Right lung (tissue), 5 donors: ENCODE data around the gene B4GALT5. TPM values are rescaled to one million over a fixed set of nuclear protein-coding genes. Genes with fewer than 3 reads are reported as not detected.

ENCODE experiments used
- DNase-seq, 2 donors: peaks; one replicate each; pipeline ENCODE4 v3.0.0-alpha.2; 2013
- polyA plus RNA-seq, 5 donors: library from polyadenylated mRNA; unstranded; fragments of 120-200 nt; gene quantifications; one replicate each; pipeline versions ENCODE4 v1.2.1 to v1.2.3, GENCODE V29; 2013; ENCODE audit warnings: inconsistent platforms in 1 of 5, low replicate concordance in 1 of 5; ENCODE audit not compliant: insufficient read length in 5 of 5, insufficient read depth in 1 of 5

Gene B4GALT5
- polyA plus RNA-seq, 5 donors = 39.7 to 49.2 (median 42.7) TPM

GRCh38 chr20:49660912-49661311, 52.8 kb downstream of the B4GALT5 start:
- no peak for DNase-seq

GRCh38 chr20:49659056-49659455, 54.6 kb downstream of the B4GALT5 start:
- no peak for DNase-seq

- no peak for DNase-seq
Observed at GRCh38 chr20:49658508-49658907, 55.2 kb downstream of the B4GALT5 start.

- DNase-seq = no peak
Observed at GRCh38 chr20:49657118-49657901, 56.4 kb downstream of the B4GALT5 start.

GRCh38 chr20:49656304-49656703, 57.4 kb downstream of the B4GALT5 start:
- no peak for DNase-seq

- DNase-seq = no peak
Observed at GRCh38 chr20:49653925-49654434, 59.7 kb downstream of the B4GALT5 start.

GRCh38 chr20:49649672-49650071, 64.0 kb downstream of the B4GALT5 start:
- no peak for DNase-seq

- no peak for DNase-seq
Observed at GRCh38 chr20:49647550-49647949, 66.1 kb downstream of the B4GALT5 start.

- no peak for DNase-seq
Observed at GRCh38 chr20:49646528-49646927, 67.2 kb downstream of the B4GALT5 start.

- DNase-seq = no peak
Observed at GRCh38 chr20:49646126-49646525, 67.6 kb downstream of the B4GALT5 start.

- no peak for DNase-seq
Observed at GRCh38 chr20:49644980-49645565, 68.6 kb downstream of the B4GALT5 start.

- DNase-seq = peak; percentile 69 to 74
Observed at GRCh38 chr20:49642816-49643215, 70.9 kb downstream of the B4GALT5 start.

- DNase-seq = no peak
Observed at GRCh38 chr20:49641683-49642656, 71.7 kb downstream of the B4GALT5 start.

GRCh38 chr20:49637046-49637637, 76.5 kb downstream of the B4GALT5 start:
- peak in 1 of 2 donors; percentile 57 for DNase-seq

GRCh38 chr20:49636447-49636846, 77.2 kb downstream of the B4GALT5 start:
- no peak for DNase-seq

GRCh38 chr20:49635866-49636265, 77.8 kb downstream of the B4GALT5 start:
- no peak for DNase-seq

GRCh38 chr20:49635166-49635565, 78.5 kb downstream of the B4GALT5 start:
- DNase-seq = no peak

- no peak for DNase-seq
Observed at GRCh38 chr20:49634116-49634515, 79.6 kb downstream of the B4GALT5 start.

GRCh38 chr20:49633643-49634042, 80.0 kb downstream of the B4GALT5 start:
- no peak for DNase-seq

GRCh38 chr20:49633023-49633422, 80.7 kb downstream of the B4GALT5 start:
- no peak for DNase-seq

GRCh38 chr20:49631856-49632418, 81.7 kb downstream of the B4GALT5 start:
- no peak for DNase-seq
